CD4-positive, alpha-beta memory T cell (primary cell): ENCODE measurements around the gene ECSIT. TPM values are rescaled to one million over a fixed set of nuclear protein-coding genes. Genes with fewer than 3 reads are reported as not detected.
"Not testable (repeated sequence)": the region's sequence is repeated elsewhere in the genome, so short reads cannot be mapped to it uniquely, and the experiment has no call there.

Experiments used
- CTCF ChIA-PET: fragments of 350-600 bp; sonication (Branson Sonifier 250); formaldehyde crosslinking; loops from one replicate; lab custom pipeline; 2021; ENCODE audit warnings: inconsistent platforms; ENCODE audit not compliant: partially characterized antibody; lab: Charles Lee
- POLR2A ChIA-PET: fragments of 350-600 bp; sonication (Branson Sonifier 250); formaldehyde crosslinking; loops from one replicate; lab custom pipeline; 2021; ENCODE audit not compliant: partially characterized antibody; lab: Charles Lee
- DNase-seq, 5 donors: peaks; one replicate each; pipeline versions ENCODE4 v3.0.0 to v3.0.0-alpha.2; 2020 to 2022; ENCODE audit warnings: mixed read lengths in 1 of 5
- H3K27ac ChIP-seq: one replicate; pipeline ENCODE4 v1.7.0; 2013; ENCODE audit warnings: low read depth, low read length
- H3K27me3 ChIP-seq: 2 replicates; pipeline ENCODE4 v1.7.0; 2013; ENCODE audit warnings: mild to moderate bottlenecking, low read length, moderate library complexity; ENCODE audit not compliant: insufficient read depth
- H3K36me3 ChIP-seq: 2 replicates; pipeline ENCODE4 v1.7.0; 2013; ENCODE audit warnings: mild to moderate bottlenecking, low read length, moderate library complexity; ENCODE audit not compliant: insufficient read depth
- H3K4me1 ChIP-seq: 2 replicates; pipeline ENCODE4 v1.7.0; 2013; ENCODE audit warnings: mild to moderate bottlenecking, low read length, moderate library complexity; ENCODE audit not compliant: insufficient read depth
- H3K4me3 ChIP-seq, 2 donors: one replicate each; pipeline ENCODE4 v1.7.0; 2013; ENCODE audit warnings: low read length in 2 of 2, mild to moderate bottlenecking in 1 of 2
- H3K9me3 ChIP-seq, 2 donors: one replicate each; pipeline ENCODE4 v1.7.0; 2013; ENCODE audit warnings: low read length in 2 of 2, control low read depth in 1 of 2; ENCODE audit not compliant: control insufficient read depth in 1 of 2
- H3K27ac Mint-ChIP-seq, 7 donors: one replicate each; pipeline ENCODE4 v1.8.0; 2020 to 2021; ENCODE audit warnings: mixed read lengths in 7 of 7, mild to moderate bottlenecking in 6 of 7, inconsistent platforms in 3 of 7, moderate library complexity in 3 of 7
- H3K27me3 Mint-ChIP-seq, 2 donors: one replicate each; pipeline ENCODE4 v1.8.0; 2020 to 2021; ENCODE audit warnings: mixed read lengths in 2 of 2
- H3K36me3 Mint-ChIP-seq, 2 donors: one replicate each; pipeline ENCODE4 v1.8.0; 2020 to 2021; ENCODE audit warnings: mixed read lengths in 2 of 2, inconsistent platforms in 1 of 2, mild to moderate bottlenecking in 1 of 2
- H3K4me1 Mint-ChIP-seq, 4 donors: one replicate each; pipeline ENCODE4 v1.8.0; 2020 to 2021; ENCODE audit warnings: mixed read lengths in 4 of 4, mild to moderate bottlenecking in 1 of 4
- H3K4me3 Mint-ChIP-seq, 8 donors: one replicate each; pipeline ENCODE4 v1.8.0; 2020 to 2021; ENCODE audit warnings: mixed read lengths in 8 of 8, mild to moderate bottlenecking in 7 of 8, moderate library complexity in 6 of 8, inconsistent platforms in 3 of 8
- H3K9me3 Mint-ChIP-seq, 8 donors: one replicate each; pipeline ENCODE4 v1.8.0; 2020 to 2021; ENCODE audit warnings: mixed read lengths in 8 of 8, mild to moderate bottlenecking in 5 of 8, inconsistent platforms in 3 of 8, moderate library complexity in 1 of 8
- intact Hi-C: fragments of 100-400 bp; cut with micrococcal nuclease; formaldehyde crosslinking; loops from one replicate; pipeline ENCODE4 v1.15.1; 2023
- polyA plus RNA-seq, 2 donors: library from polyadenylated mRNA; unstranded; fragments of 300-500 nt; fragmentation: Illumina TruSeq; gene quantifications; one replicate each; pipeline ENCODE4 v1.2.3, GENCODE V29; 2021
- total RNA-seq, 2 experiments: library from RNA; stranded (reverse); gene quantifications; one replicate each; pipeline ENCODE4 v1.2.3, GENCODE V29; 2021

ECSIT gene
- total and polyA plus RNA-seq, 4 experiments from 2014 or later, result 27.3 to 46.2 (median 37.3) TPM

DNA sequence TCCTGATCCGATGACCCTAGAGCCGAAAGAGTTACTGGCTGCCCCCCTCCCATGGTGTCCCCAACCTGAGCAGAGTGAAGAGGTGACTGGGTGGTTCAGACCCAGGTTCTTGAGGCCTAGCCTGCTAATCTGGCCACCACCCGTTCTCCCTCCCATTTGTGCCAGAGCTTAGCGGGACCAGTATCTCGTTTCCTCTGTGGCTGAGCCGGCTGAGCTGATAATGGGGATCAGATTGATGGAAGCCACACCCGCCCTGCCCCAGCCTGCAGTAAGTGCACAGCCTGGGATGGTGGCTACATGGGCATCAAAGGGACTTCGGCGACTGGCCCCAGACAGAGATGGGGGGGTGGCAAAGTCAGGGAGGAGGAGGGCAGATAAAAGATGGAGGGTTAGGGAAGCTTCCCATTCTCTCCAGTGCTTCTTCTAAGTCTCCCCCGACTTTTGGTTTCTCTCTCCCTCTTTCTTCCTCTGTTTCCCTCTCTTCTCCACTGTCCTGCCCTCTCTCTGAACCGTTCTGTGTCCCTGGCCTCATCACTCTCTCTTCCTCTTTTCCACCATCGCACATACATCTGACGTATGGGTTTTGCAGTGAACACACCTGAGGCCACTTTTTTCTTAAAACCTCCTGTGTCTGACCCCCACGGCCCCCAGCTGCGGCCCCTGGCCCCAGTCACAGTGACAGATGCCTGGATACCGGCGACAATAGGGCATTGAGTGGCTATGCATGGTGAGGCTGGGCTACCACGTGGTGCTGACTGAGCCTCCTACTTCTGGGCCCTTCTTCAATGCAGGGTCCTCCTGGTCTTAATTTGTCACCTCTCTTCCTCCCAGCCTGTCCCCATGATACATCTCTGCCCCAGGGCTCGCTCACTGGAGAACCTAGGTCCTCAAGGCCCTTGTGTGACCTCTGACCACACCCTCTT, 50.5 kb downstream of the ECSIT start:
- DNase-seq, result peak in 1 of 5 donors; percentile 35
- no peaks in the 10 kb centered on the region for H3K36me3 ChIP-seq
- H3K4me3 ChIP-seq, result no peak overlapping the region
- H3K4me1 ChIP-seq, result peaks cover 24% of the 10 kb centered on the region
- Mint-ChIP-seq H3K4me1 (peaks cover 8 to 33% (median 17%) of the 10 kb centered on the region in 4 donors), H3K36me3 (peaks cover 0 to 3% of the 10 kb centered on the region in 2 donors), H3K4me3 (peak overlapping the region in 4 of 8 donors; percentile 39 to 46 (median 43)), H3K27me3 (peaks cover 20 to 21% of the 10 kb centered on the region in 2 donors), H3K27ac (peak overlapping the region in 1 of 7 donors; percentile 24), H3K9me3 (peaks cover 0 to 3% (median 0%) of the 10 kb centered on the region in 8 donors)
- H3K27ac ChIP-seq, result no peak overlapping the region
- POLR2A ChIA-PET, result no interaction called here
- CTCF ChIA-PET, result interaction anchor here (0.6 kb wide), 1 partner anchor 275 kb away, joined by 3 read pairs; no protein-coding TSS in a partner anchor
- intact Hi-C loops, result no loop called here
- H3K9me3 ChIP-seq, result no peaks in the 10 kb centered on the region
- H3K27me3 ChIP-seq, result peaks cover 12% of the 10 kb centered on the region

DNA sequence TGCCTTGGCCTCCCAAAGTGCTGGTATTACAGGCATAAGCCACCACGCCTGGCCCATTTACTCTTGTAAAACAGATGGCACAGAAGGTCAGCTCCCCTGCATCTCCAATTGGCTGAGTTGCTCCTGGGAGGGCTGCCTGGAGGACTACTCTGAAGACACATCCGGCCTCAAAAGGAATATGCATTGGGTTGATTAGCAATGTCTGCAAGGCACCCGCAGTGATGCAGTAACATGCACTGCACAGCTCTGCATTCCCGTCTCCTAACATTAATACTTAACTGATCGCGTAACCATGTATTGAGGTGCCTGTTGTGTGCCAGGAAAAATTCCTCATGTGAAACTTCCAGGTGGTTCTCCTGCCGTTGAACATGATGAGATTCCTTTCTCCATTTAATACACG, 53.1 kb downstream of the ECSIT start:
- Mint-ChIP-seq H3K4me3 (no peak overlapping the region), H3K4me1 (peaks cover 0 to 11% (median 2%) of the 10 kb centered on the region in 4 donors), H3K27me3 (peaks cover 10% of the 10 kb centered on the region in 2 donors), H3K36me3 (no peaks in the 10 kb centered on the region), H3K27ac (no peak overlapping the region), H3K9me3 (peaks cover 0 to 4% (median 0%) of the 10 kb centered on the region in 8 donors)
- Histone ChIP-seq H3K27me3 (peaks cover 4% of the 10 kb centered on the region), H3K4me3 (no peak overlapping the region), H3K27ac (no peak overlapping the region), H3K4me1 (no peaks in the 10 kb centered on the region), H3K36me3 (no peaks in the 10 kb centered on the region), H3K9me3 (no peaks in the 10 kb centered on the region)
- intact Hi-C loops, result no loop called here
- CTCF ChIA-PET, result interaction anchor here (0.6 kb wide), 1 partner anchor 9 kb away, joined by 3 read pairs; no protein-coding TSS in a partner anchor
- POLR2A ChIA-PET, result no interaction called here
- DNase-seq, result peak in 1 of 5 donors; percentile 13

DNA sequence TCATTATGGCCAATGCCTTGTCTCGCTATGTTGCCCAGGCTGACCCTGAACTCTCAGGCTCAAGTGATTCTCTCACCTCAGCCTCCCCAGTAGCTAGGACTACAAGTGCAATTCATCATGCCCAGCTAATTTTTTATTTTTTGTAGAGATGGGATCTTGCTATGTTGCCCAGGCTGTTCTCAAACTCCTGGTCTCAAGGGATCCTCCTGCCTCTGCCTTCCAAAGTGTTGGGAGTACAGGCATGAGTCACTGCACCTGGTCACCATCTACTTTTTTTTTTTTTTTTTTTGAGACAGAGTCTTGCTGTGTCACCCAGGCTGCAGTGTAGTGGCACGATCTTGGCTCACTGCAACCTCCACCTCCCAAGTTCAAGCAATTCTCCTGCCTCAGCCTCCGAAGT, 53.6 kb downstream of the ECSIT start:
- H3K27me3 ChIP-seq, H3K27ac ChIP-seq, H3K4me3 ChIP-seq, H3K4me3 Mint-ChIP-seq, intact Hi-C loops, H3K4me1 ChIP-seq, H3K9me3 Mint-ChIP-seq, POLR2A ChIA-PET, H3K27ac Mint-ChIP-seq, H3K9me3 ChIP-seq, H3K36me3 ChIP-seq, H3K36me3 Mint-ChIP-seq, DNase-seq: not testable (repeated sequence)
- peaks cover 10% of the 10 kb centered on the region in 2 donors for H3K27me3 Mint-ChIP-seq
- CTCF ChIA-PET, result interaction anchor here (0.8 kb wide), 2 partner anchors 7 to 22 kb away, joined by 3 read pairs; no protein-coding TSS in a partner anchor
- peaks cover 0 to 11% (median 2%) of the 10 kb centered on the region in 4 donors for H3K4me1 Mint-ChIP-seq

DNA sequence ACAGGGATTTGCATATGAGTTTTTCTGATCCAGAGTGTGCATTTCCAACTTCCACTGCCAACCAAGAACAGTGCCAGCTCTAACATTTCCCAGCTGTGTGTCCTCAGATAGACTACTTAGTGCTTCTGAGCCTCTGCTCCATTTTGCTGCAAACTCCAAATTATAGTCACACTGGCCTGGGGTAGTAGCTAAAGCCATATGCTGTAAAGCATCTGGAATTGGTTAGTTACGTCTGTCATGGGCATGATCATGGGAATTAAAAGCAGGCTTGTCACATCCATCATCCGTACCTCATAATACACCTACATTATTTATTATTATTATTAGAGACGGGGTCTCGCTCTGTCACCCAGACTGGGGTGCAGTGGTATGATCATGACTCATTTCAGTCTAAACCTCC, 55.2 kb downstream of the ECSIT start:
- no peak overlapping the region for H3K27ac Mint-ChIP-seq
- POLR2A ChIA-PET, result interaction anchor here (1.5 kb wide), 1 partner anchor 9 kb away, joined by 6 read pairs; no protein-coding TSS in a partner anchor

DNA sequence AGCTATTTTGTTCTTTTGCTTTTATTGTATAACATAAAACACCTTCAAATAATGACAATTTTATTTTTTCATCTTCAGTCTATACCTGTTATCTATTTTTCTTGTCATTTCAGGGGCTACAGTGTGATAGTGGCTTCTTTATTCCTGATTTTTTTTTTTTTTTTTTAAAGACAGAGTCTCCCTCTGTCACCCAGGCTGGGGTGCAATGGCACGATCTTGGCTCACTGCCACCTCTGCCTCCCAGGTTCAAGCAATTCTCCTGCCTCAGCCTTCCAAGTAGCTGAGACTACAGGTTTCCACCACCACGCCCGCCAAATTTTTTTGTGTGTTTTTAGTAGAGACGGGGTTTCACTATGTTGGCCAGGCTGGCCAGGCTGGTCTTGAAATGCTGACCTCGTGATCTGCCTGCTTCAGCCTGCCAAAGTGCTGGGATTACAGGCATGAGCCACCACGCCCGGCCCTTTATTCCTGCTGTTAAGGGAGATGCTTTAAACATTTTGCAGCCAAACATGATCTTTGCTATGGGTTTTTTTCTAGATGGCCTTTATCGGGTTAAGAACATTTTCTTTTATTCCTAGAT, 60.6 kb downstream of the ECSIT start:
- CTCF ChIA-PET, result interaction anchor here (1.0 to 3.4 kb wide), 4 partner anchors 14 to 85 kb away, joined by 3 to 11 read pairs (median 3); no protein-coding TSS in a partner anchor

More for the DNA sequence above, 55.2 kb downstream of the ECSIT start:
- H3K27me3 Mint-ChIP-seq, result peaks cover 6% of the 10 kb centered on the region in 2 donors
- Histone ChIP-seq H3K4me3 (no peak overlapping the region), H3K4me1 (no peaks in the 10 kb centered on the region), H3K27ac (no peak overlapping the region), H3K27me3 (no peaks in the 10 kb centered on the region), H3K36me3 (no peaks in the 10 kb centered on the region), H3K9me3 (no peaks in the 10 kb centered on the region)
- peaks cover 0 to 6% (median 0%) of the 10 kb centered on the region in 4 donors for H3K4me1 Mint-ChIP-seq
- intact Hi-C loops, result no loop called here
- peaks cover 0 to 4% (median 0%) of the 10 kb centered on the region in 8 donors for H3K9me3 Mint-ChIP-seq
- H3K36me3 Mint-ChIP-seq, result no peaks in the 10 kb centered on the region
- CTCF ChIA-PET, result interaction anchor here (2.4 kb wide), 1 partner anchor 9 kb away, joined by 8 read pairs; no protein-coding TSS in a partner anchor
- no peak overlapping the region for H3K4me3 Mint-ChIP-seq
- DNase-seq, result no peak

DNA sequence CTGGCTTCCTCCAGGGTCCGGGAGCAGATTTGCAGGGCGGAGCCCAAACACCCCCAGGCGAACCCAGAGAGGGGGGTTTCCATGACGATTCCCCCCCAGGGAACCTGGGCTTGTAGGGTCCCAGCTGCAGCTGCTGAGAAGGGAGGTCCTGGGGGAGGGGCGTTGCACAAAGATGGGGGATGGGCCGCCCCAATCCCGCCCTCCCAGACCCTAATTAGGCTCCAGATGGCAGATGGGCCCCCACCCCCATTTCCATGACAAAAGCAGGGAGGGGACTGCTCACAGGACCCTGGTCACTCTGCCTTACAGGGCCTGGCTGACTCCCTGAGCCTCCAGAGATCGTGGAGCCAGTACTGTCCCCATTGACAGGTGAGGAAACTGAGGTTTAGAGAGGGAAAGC, 63.3 kb downstream of the ECSIT start:
- H3K9me3 Mint-ChIP-seq, result no peaks in the 10 kb centered on the region
- peaks cover 0 to 4% (median 2%) of the 10 kb centered on the region in 4 donors for H3K4me1 Mint-ChIP-seq
- no peaks in the 10 kb centered on the region for H3K4me1 ChIP-seq
- peaks cover 3 to 4% of the 10 kb centered on the region in 2 donors for H3K27me3 Mint-ChIP-seq
- no peaks in the 10 kb centered on the region for H3K9me3 ChIP-seq
- H3K36me3 Mint-ChIP-seq, result no peaks in the 10 kb centered on the region
- H3K4me3 Mint-ChIP-seq, result no peak overlapping the region
- ChIA-PET POLR2A (no interaction called here), CTCF (no interaction called here)
- no peak for DNase-seq
- H3K27ac Mint-ChIP-seq, result no peak overlapping the region
- no peaks in the 10 kb centered on the region for H3K27me3 ChIP-seq
- no peak overlapping the region for H3K27ac ChIP-seq
- intact Hi-C loops, result no loop called here
- no peaks in the 10 kb centered on the region for H3K36me3 ChIP-seq
- H3K4me3 ChIP-seq, result no peak overlapping the region

More for the DNA sequence above, 60.6 kb downstream of the ECSIT start:
- H3K36me3 Mint-ChIP-seq, DNase-seq, H3K36me3 ChIP-seq, intact Hi-C loops, H3K9me3 Mint-ChIP-seq, H3K4me3 ChIP-seq, H3K4me1 Mint-ChIP-seq, H3K4me1 ChIP-seq, H3K4me3 Mint-ChIP-seq, POLR2A ChIA-PET, H3K27me3 ChIP-seq, H3K27ac ChIP-seq, H3K27ac Mint-ChIP-seq, H3K9me3 ChIP-seq, H3K27me3 Mint-ChIP-seq: not testable (repeated sequence)
